Left ventricle myocardium inferior (tissue), 1 donor: ENCODE results near the gene DHRS3. TPM values are rescaled to one million over a fixed set of nuclear protein-coding genes. Genes with fewer than 3 reads are reported as not detected.
A peak's percentile ranks its signal among the peaks of the same experiment; 100 is the strongest.

ENCODE experiments used
- DNase-seq: peaks from one replicate; pipeline ENCODE4 v3.0.0-alpha.2; 2020
- H3K27ac ChIP-seq: fragments of 200-600 bp; replicated peaks from 2 replicates; pipeline ENCODE4 v1.8.0; 2021
- H3K27me3 ChIP-seq: fragments of 200-600 bp; 2 replicates; pipeline ENCODE4 v1.8.0; 2021; ENCODE audit warnings: low read depth
- H3K36me3 ChIP-seq: fragments of 200-600 bp; 2 replicates; pipeline ENCODE4 v1.8.0; 2021
- H3K4me1 ChIP-seq: fragments of 200-600 bp; 2 replicates; pipeline ENCODE4 v1.8.0; 2021
- H3K4me3 ChIP-seq: fragments of 200-600 bp; 2 replicates; pipeline ENCODE4 v1.8.0; 2021; ENCODE audit warnings: mild to moderate bottlenecking, moderate library complexity
- H3K9me3 ChIP-seq: fragments of 200-600 bp; replicated peaks from 2 replicates; pipeline ENCODE4 v1.8.0; 2021
- intact Hi-C: fragments of 100-400 bp; cut with micrococcal nuclease; formaldehyde crosslinking; loops from one replicate; pipeline ENCODE4 v1.11.0; 2022
- total RNA-seq: library from RNA; stranded (reverse); fragmentation: NEBNext Ultra II Directional; extraction: Animal tissue kit (Norgen Biotek cat#: 25700); gene quantifications from one replicate; pipeline ENCODE4 v1.2.1, GENCODE V29; 2021
- TF ChIP-seq, protein P1 (sequence below): fragments of 200-600 bp; IDR thresholded peaks from 2 replicates; pipeline ENCODE4 v1.8.0; 2021; ENCODE audit warnings: antibody characterized with exemption, mild to moderate bottlenecking, borderline replicate concordance
- donor health status: DM: no; HTN: yes; CAD: no; lungs with severe emphysema.

The DHRS3 gene
- total RNA-seq, 1 donor from 2014 or later = 89.7 TPM

GRCh38 chr1:12615159-12615864, 2.7 kb downstream of the DHRS3 start:
- peak overlapping the region; percentile 97 for H3K27ac ChIP-seq
- H3K36me3 ChIP-seq = peaks cover 32% of the 10 kb centered on the region
- peak overlapping the region; percentile 94 for H3K4me3 ChIP-seq
- TF ChIP-seq, protein P1, sequence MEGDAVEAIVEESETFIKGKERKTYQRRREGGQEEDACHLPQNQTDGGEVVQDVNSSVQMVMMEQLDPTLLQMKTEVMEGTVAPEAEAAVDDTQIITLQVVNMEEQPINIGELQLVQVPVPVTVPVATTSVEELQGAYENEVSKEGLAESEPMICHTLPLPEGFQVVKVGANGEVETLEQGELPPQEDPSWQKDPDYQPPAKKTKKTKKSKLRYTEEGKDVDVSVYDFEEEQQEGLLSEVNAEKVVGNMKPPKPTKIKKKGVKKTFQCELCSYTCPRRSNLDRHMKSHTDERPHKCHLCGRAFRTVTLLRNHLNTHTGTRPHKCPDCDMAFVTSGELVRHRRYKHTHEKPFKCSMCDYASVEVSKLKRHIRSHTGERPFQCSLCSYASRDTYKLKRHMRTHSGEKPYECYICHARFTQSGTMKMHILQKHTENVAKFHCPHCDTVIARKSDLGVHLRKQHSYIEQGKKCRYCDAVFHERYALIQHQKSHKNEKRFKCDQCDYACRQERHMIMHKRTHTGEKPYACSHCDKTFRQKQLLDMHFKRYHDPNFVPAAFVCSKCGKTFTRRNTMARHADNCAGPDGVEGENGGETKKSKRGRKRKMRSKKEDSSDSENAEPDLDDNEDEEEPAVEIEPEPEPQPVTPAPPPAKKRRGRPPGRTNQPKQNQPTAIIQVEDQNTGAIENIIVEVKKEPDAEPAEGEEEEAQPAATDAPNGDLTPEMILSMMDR = no peak
- DNase-seq = no peak
- intact Hi-C loops = loop anchor here (2.0 kb wide), 1 partner anchor 15 kb away; no protein-coding TSS in a partner anchor
- H3K27me3 ChIP-seq = no peaks in the 10 kb centered on the region
- H3K4me1 ChIP-seq = peaks cover 81% of the 10 kb centered on the region
- H3K9me3 ChIP-seq = no peaks in the 10 kb centered on the region

- peaks cover 79% of the 10 kb centered on the region for H3K4me1 ChIP-seq
- H3K27ac ChIP-seq = peak overlapping the region; percentile 97
Measured at GRCh38 chr1:12614402-12615158, 3.4 kb downstream of the DHRS3 start.

GRCh38 chr1:12613180-12613579, 4.8 kb downstream of the DHRS3 start:
- TF ChIP-seq, protein P1 = no peak
- Histone ChIP-seq H3K9me3 (no peaks in the 10 kb centered on the region), H3K27ac (peak overlapping the region; percentile 97), H3K27me3 (no peaks in the 10 kb centered on the region), H3K4me3 (no peak overlapping the region), H3K4me1 (peaks cover 80% of the 10 kb centered on the region), H3K36me3 (peaks cover 36% of the 10 kb centered on the region)
- intact Hi-C loops = no loop called here
- no peak for DNase-seq

More at GRCh38 chr1:12614402-12615158, 3.4 kb downstream of the DHRS3 start:
- Histone ChIP-seq H3K4me3 (peak overlapping the region; percentile 94), H3K36me3 (peaks cover 33% of the 10 kb centered on the region), H3K27me3 (no peaks in the 10 kb centered on the region), H3K9me3 (no peaks in the 10 kb centered on the region)
- TF ChIP-seq, protein P1 = no peak
- intact Hi-C loops = loop anchor here (2.0 kb wide), 1 partner anchor 14 kb away; no protein-coding TSS in a partner anchor
- DNase-seq = no peak

DNA sequence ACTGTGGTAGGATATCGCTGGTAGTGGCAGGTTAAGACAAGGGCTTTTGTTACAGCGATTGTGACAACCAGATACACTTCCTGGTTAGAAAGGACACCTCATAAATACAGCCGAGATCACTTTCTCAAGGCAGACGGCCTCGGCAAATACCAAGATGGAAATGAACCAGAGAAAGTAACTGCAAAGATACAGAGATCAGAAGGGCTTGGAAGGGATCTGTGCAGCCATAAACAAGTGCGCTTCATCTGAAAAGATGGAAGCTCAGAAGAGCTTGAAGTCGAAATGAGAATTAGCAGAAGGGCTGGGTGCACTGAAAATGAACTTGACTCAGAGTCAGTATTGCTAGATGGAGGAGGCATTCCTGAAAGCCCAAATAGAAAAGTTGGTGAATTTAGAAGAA, 7.1 kb downstream of the DHRS3 start:
- intact Hi-C loops = no loop called here
- H3K36me3 ChIP-seq = peaks cover 50% of the 10 kb centered on the region
- H3K4me3 ChIP-seq = no peak overlapping the region
- peaks cover 13% of the 10 kb centered on the region for H3K9me3 ChIP-seq
- H3K4me1 ChIP-seq = peaks cover 68% of the 10 kb centered on the region
- H3K27ac ChIP-seq = no peak overlapping the region
- no peaks in the 10 kb centered on the region for H3K27me3 ChIP-seq
- DNase-seq = no peak
- TF ChIP-seq, protein P1 = no peak

GRCh38 chr1:12610305-12610935, 7.6 kb downstream of the DHRS3 start:
- intact Hi-C loops = no loop called here
- Histone ChIP-seq H3K4me1 (peaks cover 63% of the 10 kb centered on the region), H3K27ac (no peak overlapping the region), H3K9me3 (peaks cover 13% of the 10 kb centered on the region), H3K27me3 (no peaks in the 10 kb centered on the region), H3K4me3 (no peak overlapping the region), H3K36me3 (peaks cover 50% of the 10 kb centered on the region)
- no peak for DNase-seq
- TF ChIP-seq, protein P1 = no peak
